ENCODE data around the gene CXorf65. TPM values are rescaled to one million over a fixed set of nuclear protein-coding genes. Genes with fewer than 3 reads are reported as not detected.

Gene CXorf65
- total RNA-seq, 2 experiments from 2014 or later: 71.9 to 82.3 TPM

DNA sequence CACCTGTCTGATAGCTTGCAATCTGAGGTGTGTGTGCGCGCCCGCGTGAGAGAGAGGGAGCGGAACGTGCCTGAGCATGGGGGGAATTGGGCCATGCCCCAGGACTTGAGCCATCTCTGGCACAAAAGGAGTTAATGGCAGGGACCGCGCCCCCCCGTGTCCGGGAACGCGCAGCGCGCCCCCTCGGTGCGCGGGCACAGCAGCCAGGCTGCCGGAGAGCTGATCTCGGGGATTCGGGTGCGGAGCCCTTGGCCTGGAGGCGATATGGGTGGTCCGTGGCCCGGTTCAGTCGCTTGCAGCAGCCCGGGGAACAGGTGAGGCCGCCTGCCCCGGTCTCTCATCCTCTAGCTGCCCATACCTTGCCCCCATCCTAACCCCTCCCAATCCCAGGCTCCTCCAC lies 38.1 kb upstream of the CXorf65 start, which contains the start of gene NLGN3:
Gene NLGN3 (plus strand): TSS at position 191 of the 400 bp plus-strand sequence. CDS start 2,909 bp downstream, outside the sequence.
- Histone ChIP-seq H3K4me3 (ENCODE audit: low read length) (no peak within 1 kb of the TSS), H3K27me3 (ENCODE audit: control insufficient read depth in 1 of 2, insufficient read depth in 2 of 2, low read length in 2 of 2) (no peaks in the 10 kb centered on the region), H3K27ac (ENCODE audit: low read depth in 1 of 2, low read length in 2 of 2) (no peak within 1 kb of the TSS), H3K9me3 (ENCODE audit: control insufficient read depth in 1 of 2, insufficient read depth in 1 of 2, low read length in 2 of 2) (no peaks in the 10 kb centered on the region), H3K36me3 (ENCODE audit: insufficient read depth, low read length) (peaks cover 16% of the 10 kb centered on the region), H3K4me1 (ENCODE audit: insufficient read depth, low read length) (peaks cover 10% of the 10 kb centered on the region)
- H3K9me3 Mint-ChIP-seq: no peaks in the 10 kb centered on the region
- DNase-seq: no peak
- no peak for ATAC-seq (ENCODE audit: poor library complexity)
- intact Hi-C loops (cut with DNase I, micrococcal nuclease): no loop called here
- ChIA-PET CTCF (no interaction called here), POLR2A (no interaction called here)
- TF ChIP-seq, protein P1, sequence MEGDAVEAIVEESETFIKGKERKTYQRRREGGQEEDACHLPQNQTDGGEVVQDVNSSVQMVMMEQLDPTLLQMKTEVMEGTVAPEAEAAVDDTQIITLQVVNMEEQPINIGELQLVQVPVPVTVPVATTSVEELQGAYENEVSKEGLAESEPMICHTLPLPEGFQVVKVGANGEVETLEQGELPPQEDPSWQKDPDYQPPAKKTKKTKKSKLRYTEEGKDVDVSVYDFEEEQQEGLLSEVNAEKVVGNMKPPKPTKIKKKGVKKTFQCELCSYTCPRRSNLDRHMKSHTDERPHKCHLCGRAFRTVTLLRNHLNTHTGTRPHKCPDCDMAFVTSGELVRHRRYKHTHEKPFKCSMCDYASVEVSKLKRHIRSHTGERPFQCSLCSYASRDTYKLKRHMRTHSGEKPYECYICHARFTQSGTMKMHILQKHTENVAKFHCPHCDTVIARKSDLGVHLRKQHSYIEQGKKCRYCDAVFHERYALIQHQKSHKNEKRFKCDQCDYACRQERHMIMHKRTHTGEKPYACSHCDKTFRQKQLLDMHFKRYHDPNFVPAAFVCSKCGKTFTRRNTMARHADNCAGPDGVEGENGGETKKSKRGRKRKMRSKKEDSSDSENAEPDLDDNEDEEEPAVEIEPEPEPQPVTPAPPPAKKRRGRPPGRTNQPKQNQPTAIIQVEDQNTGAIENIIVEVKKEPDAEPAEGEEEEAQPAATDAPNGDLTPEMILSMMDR (IDR thresholded peaks at IDR 0.05): no peak
- no peaks in the 10 kb centered on the region for H3K27me3 Mint-ChIP-seq
- no peak within 1 kb of the TSS for H3K27ac Mint-ChIP-seq
- H3K36me3 Mint-ChIP-seq (ENCODE audit: low read depth): peaks cover 14% of the 10 kb centered on the region
- peak within 1 kb of the TSS; percentile 45 for H3K4me3 Mint-ChIP-seq
- peaks cover 13% of the 10 kb centered on the region for H3K4me1 Mint-ChIP-seq (ENCODE audit: low read depth)

DNA sequence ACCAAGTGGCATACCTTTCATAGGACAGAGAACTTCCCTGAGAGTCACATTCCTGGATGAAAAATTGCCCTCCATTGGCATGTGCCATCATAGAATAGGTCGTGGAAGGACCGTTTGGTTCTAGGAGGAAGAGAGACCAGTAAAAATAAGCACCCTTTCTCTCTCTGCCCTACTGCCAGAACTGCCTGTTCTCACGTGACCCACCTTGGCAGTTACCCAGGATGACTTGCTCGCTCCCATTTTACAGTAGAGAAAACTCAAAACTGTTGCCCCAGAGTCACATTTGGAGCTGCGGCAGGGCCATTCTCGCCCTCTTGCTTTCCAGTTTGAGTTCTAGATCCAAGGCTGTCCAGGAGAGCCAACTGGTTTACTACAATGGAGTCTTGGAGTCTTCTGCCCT lies 37.0 kb upstream of the CXorf65 start:
- TF ChIP-seq, protein P1 (IDR thresholded peaks at IDR 0.05): no peak
- intact Hi-C loops (cut with DNase I, micrococcal nuclease): no loop called here
- ATAC-seq (ENCODE audit: poor library complexity) (no peak), DNase-seq (no peak)
- Mint-ChIP-seq H3K9me3 (no peaks in the 10 kb centered on the region), H3K4me3 (no peak overlapping the region), H3K4me1 (ENCODE audit: low read depth) (peaks cover 17% of the 10 kb centered on the region), H3K27ac (no peak overlapping the region), H3K27me3 (no peaks in the 10 kb centered on the region), H3K36me3 (ENCODE audit: low read depth) (peaks cover 24% of the 10 kb centered on the region)
- peaks cover 25% of the 10 kb centered on the region for H3K36me3 ChIP-seq (ENCODE audit: insufficient read depth, low read length)
- no peaks in the 10 kb centered on the region for H3K27me3 ChIP-seq (ENCODE audit: control insufficient read depth in 1 of 2, insufficient read depth in 2 of 2, low read length in 2 of 2)
- POLR2A ChIA-PET: no interaction called here
- peaks cover 10% of the 10 kb centered on the region for H3K4me1 ChIP-seq (ENCODE audit: insufficient read depth, low read length)
- CTCF ChIA-PET: no interaction called here
- H3K9me3 ChIP-seq (ENCODE audit: control insufficient read depth in 1 of 2, insufficient read depth in 1 of 2, low read length in 2 of 2): no peaks in the 10 kb centered on the region
- H3K4me3 ChIP-seq (ENCODE audit: low read length): no peak overlapping the region
- no peak overlapping the region for H3K27ac ChIP-seq (ENCODE audit: low read depth in 1 of 2, low read length in 2 of 2)

DNA sequence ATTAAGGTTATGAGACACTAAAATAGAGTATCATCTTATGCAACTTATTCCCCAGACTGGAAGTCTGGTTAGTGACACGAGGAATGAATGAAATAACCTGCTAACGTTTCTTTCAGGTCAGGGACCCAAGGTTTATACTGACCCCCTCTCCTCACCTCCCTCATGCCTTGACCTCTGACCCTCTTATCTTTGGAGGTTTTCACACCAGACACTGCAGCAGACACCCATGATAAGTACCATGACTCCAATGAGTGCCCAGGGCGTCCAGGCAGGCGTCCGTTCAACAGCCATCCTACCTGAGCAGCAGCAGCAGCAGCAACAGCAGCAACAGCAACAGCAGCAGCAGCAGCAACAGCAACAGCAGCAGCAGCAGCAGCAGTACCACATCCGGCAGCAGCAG lies 33.9 kb upstream of the CXorf65 start:
- Mint-ChIP-seq H3K4me1 (ENCODE audit: low read depth) (peaks cover 10% of the 10 kb centered on the region), H3K9me3 (no peaks in the 10 kb centered on the region), H3K4me3 (no peak overlapping the region), H3K27me3 (no peaks in the 10 kb centered on the region), H3K27ac (no peak overlapping the region), H3K36me3 (ENCODE audit: low read depth) (peaks cover 47% of the 10 kb centered on the region)
- Histone ChIP-seq H3K4me3 (ENCODE audit: low read length) (no peak overlapping the region), H3K27me3 (ENCODE audit: control insufficient read depth in 1 of 2, insufficient read depth in 2 of 2, low read length in 2 of 2) (no peaks in the 10 kb centered on the region), H3K27ac (ENCODE audit: low read depth in 1 of 2, low read length in 2 of 2) (no peak overlapping the region), H3K4me1 (ENCODE audit: insufficient read depth, low read length) (peaks cover 2% of the 10 kb centered on the region), H3K9me3 (ENCODE audit: control insufficient read depth in 1 of 2, insufficient read depth in 1 of 2, low read length in 2 of 2) (no peaks in the 10 kb centered on the region), H3K36me3 (ENCODE audit: insufficient read depth, low read length) (peaks cover 53% of the 10 kb centered on the region)
- CTCF ChIA-PET: no interaction called here
- no peak for ATAC-seq (ENCODE audit: poor library complexity)
- TF ChIP-seq, protein P1 (IDR thresholded peaks at IDR 0.05): no peak
- POLR2A ChIA-PET: no interaction called here
- DNase-seq: no peak
- intact Hi-C loops (cut with DNase I, micrococcal nuclease): no loop called here

All from CD4-positive, alpha-beta T cell (primary cell).